ENCODE results near the gene MICALL1.

DNA sequence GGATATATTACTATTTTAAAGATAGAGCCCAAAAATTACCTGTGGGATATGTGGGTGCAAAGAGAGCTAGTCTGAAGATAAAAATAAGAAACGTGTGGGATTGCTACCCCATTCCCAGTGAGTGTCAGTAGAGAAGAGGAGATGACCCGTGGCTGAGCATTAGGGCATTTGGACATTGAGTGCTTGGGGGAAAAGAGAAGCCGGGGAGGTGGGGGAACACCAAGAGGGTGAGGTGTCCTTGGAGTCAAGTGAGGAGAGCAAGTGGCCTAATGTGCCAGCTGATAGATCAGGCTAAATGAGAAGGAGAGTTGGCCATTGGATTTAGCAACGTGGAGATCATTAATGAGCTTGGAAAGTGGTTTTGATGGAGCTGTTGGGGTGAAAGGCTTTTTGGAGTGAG is 48.6 kb downstream of the MICALL1 start:
- TF ChIP-seq USF2 (IDR thresholded peaks at IDR 0.05) (no peak), ZFP36 (IDR thresholded peaks at IDR 0.05; ENCODE audit: borderline replicate concordance, partially characterized antibody) (no peak), CTCF (IDR thresholded peaks at IDR 0.05) (no peak), POLR2A (IDR thresholded peaks at IDR 0.05; ENCODE audit: low read length) (no peak), MYC (IDR thresholded peaks at IDR 0.05; ENCODE audit: borderline replicate concordance, low read length) (no peak), SMC3 (IDR thresholded peaks at IDR 0.05) (no peak), RCOR1 (IDR thresholded peaks at IDR 0.05; ENCODE audit: low read depth, low read length) (no peak)

Measured in A549 (cell line).